Epidermal melanocyte (primary cell): ENCODE measurements around the gene PLCL1.
"Not testable (repeated sequence)": the region's sequence is repeated elsewhere in the genome, so short reads cannot be mapped to it uniquely, and the experiment has no call there.

Experiments
- DNase-seq: peaks from one replicate; pipeline ENCODE4 v3.0.0; 2011; ENCODE audit warnings: low spot score; ENCODE audit not compliant: insufficient read length

The PLCL1 gene

GRCh38 chr2:198165289-198165688 lies 360.9 kb downstream of the PLCL1 start:
- DNase-seq, result no peak

GRCh38 chr2:198167346-198167745 lies 363.0 kb downstream of the PLCL1 start:
- no peak for DNase-seq

GRCh38 chr2:198168651-198169050 lies 364.3 kb downstream of the PLCL1 start:
- DNase-seq, result no peak

GRCh38 chr2:198173242-198173641 lies 368.8 kb downstream of the PLCL1 start:
- DNase-seq, result no peak

- DNase-seq, result no peak
These were observed 369.5 kb downstream of the PLCL1 start for GRCh38 chr2:198173864-198174263.

GRCh38 chr2:198175271-198175670 lies 370.9 kb downstream of the PLCL1 start:
- no peak for DNase-seq

GRCh38 chr2:198177040-198177439 lies 372.6 kb downstream of the PLCL1 start:
- no peak for DNase-seq

GRCh38 chr2:198178766-198179165 lies 374.4 kb downstream of the PLCL1 start:
- no peak for DNase-seq

- DNase-seq, result no peak
These were observed 381.9 kb downstream of the PLCL1 start for GRCh38 chr2:198186257-198186656.

- no peak for DNase-seq
These were observed 383.4 kb downstream of the PLCL1 start for GRCh38 chr2:198187841-198188240.

GRCh38 chr2:198188982-198189381 lies 384.6 kb downstream of the PLCL1 start:
- DNase-seq, result no peak

- DNase-seq, result no peak
These were observed 387.3 kb downstream of the PLCL1 start for GRCh38 chr2:198191651-198192050.

- DNase-seq, result not testable (repeated sequence)
These were observed 392.2 kb downstream of the PLCL1 start for GRCh38 chr2:198196556-198196955.
